AG09319 (cell line): ENCODE measurements around the gene LINGO3.
"Not testable (repeated sequence)": the region's sequence is repeated elsewhere in the genome, so short reads cannot be mapped to it uniquely, and the experiment has no call there.

Experiments used
- DNase-seq: peaks from one replicate; pipeline ENCODE4 v3.0.0-alpha.2; 2010; ENCODE audit warnings: low read depth; ENCODE audit errors: extremely low read depth
- CTCF ChIP-seq: IDR thresholded peaks from 2 replicates; pipeline ENCODE4 v1.5.1; 2011; ENCODE audit warnings: low read depth, mild to moderate bottlenecking, inconsistent platforms, low read length, moderate library complexity

Gene LINGO3

GRCh38 chr19:2286402-2287140, 21.4 kb downstream of the LINGO3 start:
- DNase-seq: no peak
- no peak for TF ChIP-seq CTCF

GRCh38 chr19:2283835-2284507, 24.0 kb downstream of the LINGO3 start:
- no peak for TF ChIP-seq CTCF
- DNase-seq: no peak

GRCh38 chr19:2282862-2283237, 25.1 kb downstream of the LINGO3 start:
- no peak for TF ChIP-seq CTCF

GRCh38 chr19:2282062-2282861, 25.7 kb downstream of the LINGO3 start, which contains the start of gene PEAK3:
Gene PEAK3, minus strand, starts transcription at chr19:2282175. Its CDS starts 1,244 bp downstream, at chr19:2280931.
- TF ChIP-seq CTCF: no peak
- no peak for DNase-seq

More at GRCh38 chr19:2282862-2283237, 25.1 kb downstream of the LINGO3 start:
- no peak for DNase-seq

- not testable (repeated sequence) for DNase-seq
Measured at GRCh38 chr19:2281265-2282061, 26.5 kb downstream of the LINGO3 start.

GRCh38 chr19:2280633-2281264, 27.2 kb downstream of the LINGO3 start:
- DNase-seq: no peak
- no peak for TF ChIP-seq CTCF
